HepG2 (cell line): Measurements from ENCODE around the gene SMTNL1. TPM values are rescaled to one million over a fixed set of nuclear protein-coding genes. Genes with fewer than 3 reads are reported as not detected.

ENCODE experiments used
- ARNTL ChIP-seq: sonication (generic); formaldehyde crosslinking; IDR thresholded peaks from 2 replicates; pipeline ENCODE4 v1.4.0; 2020; ENCODE audit warnings: mild to moderate bottlenecking, missing genetic modification reagents
- ATRX ChIP-seq: sonication (generic); formaldehyde crosslinking; IDR thresholded peaks from 2 replicates; pipeline ENCODE4 v1.4.0; 2020; ENCODE audit warnings: missing genetic modification reagents, borderline replicate concordance
- CEBPB ChIP-seq: IDR thresholded peaks from 2 replicates; pipeline ENCODE4 v1.6.1; 2011; ENCODE audit warnings: low read depth, low read length, improper control_type of control experiment, borderline replicate concordance
- FOXA3 ChIP-seq: IDR thresholded peaks from 2 replicates; pipeline ENCODE4 v1.6.1; 2016; ENCODE audit warnings: missing genetic modification reagents, missing compliant biosample characterization
- GFI1 ChIP-seq: sonication (generic); formaldehyde crosslinking; IDR thresholded peaks from 2 replicates; pipeline ENCODE4 v1.5.0; 2020; ENCODE audit warnings: missing genetic modification reagents, mild to moderate bottlenecking, borderline replicate concordance
- HOXA5 ChIP-seq: sonication (generic); formaldehyde crosslinking; IDR thresholded peaks from 2 replicates; pipeline ENCODE4 v1.4.0; 2020; ENCODE audit warnings: missing genetic modification reagents
- IKZF4 ChIP-seq: sonication (generic); formaldehyde crosslinking; IDR thresholded peaks from 2 replicates; pipeline ENCODE4 v1.5.1; 2020; ENCODE audit warnings: borderline replicate concordance, mild to moderate bottlenecking, low read depth, missing genetic modification reagents; ENCODE audit errors: not compliant biosample characterization
- NCOA5 ChIP-seq: sonication (generic); formaldehyde crosslinking; IDR thresholded peaks from 2 replicates; pipeline ENCODE4 v1.4.0; 2020; ENCODE audit warnings: missing genetic modification reagents
- SP5 ChIP-seq: IDR thresholded peaks from 2 replicates; pipeline ENCODE4 v1.6.1; 2016; ENCODE audit warnings: low read depth, borderline replicate concordance
- TCF12 ChIP-seq, 2 experiments: fragments of 450-650 bp in 1 of 2; sonication (generic) in 1 of 2; formaldehyde crosslinking in 1 of 2; IDR thresholded peaks; 2 replicates each; pipeline versions ENCODE4 v1.6.1 to v1.8.0; 2017 to 2022; ENCODE audit warnings: antibody characterized with exemption in 1 of 2, mild to moderate bottlenecking in 1 of 2, missing genetic modification reagents in 1 of 2, moderate library complexity in 1 of 2
- ZEB1 ChIP-seq: IDR thresholded peaks from 2 replicates; pipeline ENCODE4 v1.6.1; 2012; ENCODE audit warnings: mild to moderate bottlenecking, low read depth, inconsistent platforms; ENCODE audit not compliant: insufficient replicate concordance
- ZFP36L1 ChIP-seq: sonication (generic); formaldehyde crosslinking; IDR thresholded peaks from 2 replicates; pipeline ENCODE4 v1.8.0; 2022; ENCODE audit warnings: mild to moderate bottlenecking, missing genetic modification reagents, moderate library complexity
- ZNF207 ChIP-seq: fragments of 450-650 bp; IDR thresholded peaks from 2 replicates; pipeline ENCODE4 v1.6.1; 2016; ENCODE audit warnings: antibody characterized with exemption, borderline replicate concordance
- ZNF607 ChIP-seq: sonication (generic); formaldehyde crosslinking; IDR thresholded peaks from 2 replicates; pipeline ENCODE4 v1.5.1; 2020; ENCODE audit warnings: missing genetic modification reagents, mild to moderate bottlenecking, borderline replicate concordance
- ZSCAN12 ChIP-seq: sonication (generic); formaldehyde crosslinking; IDR thresholded peaks from 2 replicates; pipeline ENCODE4 v1.9.0; 2021; ENCODE audit warnings: mild to moderate bottlenecking, missing genetic modification reagents
- polyA plus RNA-seq, 8 experiments: library from polyadenylated mRNA; depleted of rRNA in 3 of 8; stranded (reverse) in 7 of 8; unstranded in 1 of 8; fragments of >200 nt; fragmentation: Illumina TruSeq in 4 of 8; extraction: Trizol in 4 of 8; gene quantifications; 2 replicates each; pipeline versions ENCODE4 v1.2.1 to v1.2.3, GENCODE V29; 2011 to 2016; ENCODE audit warnings: low read depth in 4 of 8, missing spikeins in 1 of 8, mixed read lengths in 1 of 8; ENCODE audit not compliant: insufficient read depth in 1 of 8
- total RNA-seq, 5 experiments: library from RNA; depleted of rRNA; stranded (reverse); fragments of >200 nt; fragmentation: Illumina TruSeq; extraction: Trizol; gene quantifications; 2 replicates each; pipeline ENCODE4 v1.2.3, GENCODE V29; 2016; ENCODE audit warnings: low read depth in 1 of 5
- TF ChIP-seq, protein P1 (sequence below): sonication (generic); formaldehyde crosslinking; IDR thresholded peaks from 2 replicates; pipeline ENCODE4 v1.5.0; 2020; ENCODE audit warnings: missing genetic modification reagents
- TF ChIP-seq, protein P2 (sequence below): sonication (generic); formaldehyde crosslinking; IDR thresholded peaks from 2 replicates; pipeline ENCODE4 v1.8.1; 2023; ENCODE audit warnings: mild to moderate bottlenecking, missing genetic modification reagents
- TF ChIP-seq, protein P3 (sequence below): IDR thresholded peaks from 2 replicates; pipeline ENCODE4 v1.6.1; 2016; ENCODE audit warnings: mild to moderate bottlenecking
- TF ChIP-seq, protein P4 (sequence below): sonication (generic); formaldehyde crosslinking; IDR thresholded peaks from 2 replicates; pipeline ENCODE4 v1.5.1; 2020; ENCODE audit warnings: missing genetic modification reagents, mild to moderate bottlenecking, borderline replicate concordance
- TF ChIP-seq, protein P5 (sequence below): sonication (generic); formaldehyde crosslinking; IDR thresholded peaks from 2 replicates; pipeline ENCODE4 v1.5.0; 2020; ENCODE audit warnings: mild to moderate bottlenecking, low read depth, missing genetic modification reagents, borderline replicate concordance
- TF ChIP-seq, protein P6 (sequence below): sonication (generic); formaldehyde crosslinking; IDR thresholded peaks from 2 replicates; pipeline ENCODE4 v1.4.0; 2020; ENCODE audit warnings: missing genetic modification reagents, borderline replicate concordance

SMTNL1 gene
- total and polyA plus RNA-seq, 2 of the 13 experiments (the other 11 are each of a cell fraction or from before 2014, with no cell fraction given), result 0.04 TPM; not detected in 1

DNA sequence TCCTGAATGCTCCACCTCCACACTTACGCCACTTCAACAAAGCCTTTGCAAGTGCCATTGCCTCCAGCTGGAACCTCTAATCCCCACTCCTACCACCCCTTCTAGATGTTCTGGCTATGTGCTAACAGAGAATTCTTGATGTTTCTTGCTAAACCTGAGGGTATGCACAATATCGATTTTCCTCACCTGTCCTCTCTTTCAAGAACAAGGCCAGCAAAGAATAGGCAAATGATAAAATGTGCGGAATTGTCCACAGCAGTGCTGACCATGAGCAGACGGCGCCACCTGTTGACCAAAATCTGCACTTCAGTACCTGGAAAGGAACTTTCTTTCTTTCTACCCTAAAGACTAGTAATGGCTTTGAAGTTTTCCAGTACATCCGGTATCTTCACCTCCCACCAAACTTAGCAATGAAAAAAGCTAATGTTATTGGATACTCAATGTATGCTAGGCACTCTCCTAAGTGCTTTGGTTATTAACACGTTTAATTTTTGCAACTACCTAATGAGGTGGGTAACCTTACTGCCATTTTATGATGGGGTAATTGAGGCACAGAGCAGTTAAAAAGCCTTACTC is 10.3 kb upstream of the SMTNL1 start (continued):
- TF ChIP-seq, protein P1, sequence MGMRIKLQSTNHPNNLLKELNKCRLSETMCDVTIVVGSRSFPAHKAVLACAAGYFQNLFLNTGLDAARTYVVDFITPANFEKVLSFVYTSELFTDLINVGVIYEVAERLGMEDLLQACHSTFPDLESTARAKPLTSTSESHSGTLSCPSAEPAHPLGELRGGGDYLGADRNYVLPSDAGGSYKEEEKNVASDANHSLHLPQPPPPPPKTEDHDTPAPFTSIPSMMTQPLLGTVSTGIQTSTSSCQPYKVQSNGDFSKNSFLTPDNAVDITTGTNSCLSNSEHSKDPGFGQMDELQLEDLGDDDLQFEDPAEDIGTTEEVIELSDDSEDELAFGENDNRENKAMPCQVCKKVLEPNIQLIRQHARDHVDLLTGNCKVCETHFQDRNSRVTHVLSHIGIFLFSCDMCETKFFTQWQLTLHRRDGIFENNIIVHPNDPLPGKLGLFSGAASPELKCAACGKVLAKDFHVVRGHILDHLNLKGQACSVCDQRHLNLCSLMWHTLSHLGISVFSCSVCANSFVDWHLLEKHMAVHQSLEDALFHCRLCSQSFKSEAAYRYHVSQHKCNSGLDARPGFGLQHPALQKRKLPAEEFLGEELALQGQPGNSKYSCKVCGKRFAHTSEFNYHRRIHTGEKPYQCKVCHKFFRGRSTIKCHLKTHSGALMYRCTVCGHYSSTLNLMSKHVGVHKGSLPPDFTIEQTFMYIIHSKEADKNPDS (CRISPR knock-in tag), result no peak
- TF ChIP-seq NCOA5 (CRISPR knock-in tag) (no peak), ZNF207 (no peak), TCF12 (IDR thresholded peaks at IDR 0.05) (no peak), TCF12 (CRISPR knock-in tag; IDR thresholded peaks at IDR 0.05) (no peak), ATRX (CRISPR knock-in tag) (no peak), ZNF607 (CRISPR knock-in tag) (no peak), ZSCAN12 (CRISPR knock-in tag) (no peak), CEBPB (no peak), ZEB1 (peak; percentile 76), FOXA3 (CRISPR knock-in tag) (no peak), SP5 (CRISPR knock-in tag) (no peak), ARNTL (no peak), HOXA5 (peak; percentile 86), IKZF4 (no peak), GFI1 (CRISPR knock-in tag) (no peak), ZFP36L1 (CRISPR knock-in tag) (no peak)
- TF ChIP-seq, protein P2, sequence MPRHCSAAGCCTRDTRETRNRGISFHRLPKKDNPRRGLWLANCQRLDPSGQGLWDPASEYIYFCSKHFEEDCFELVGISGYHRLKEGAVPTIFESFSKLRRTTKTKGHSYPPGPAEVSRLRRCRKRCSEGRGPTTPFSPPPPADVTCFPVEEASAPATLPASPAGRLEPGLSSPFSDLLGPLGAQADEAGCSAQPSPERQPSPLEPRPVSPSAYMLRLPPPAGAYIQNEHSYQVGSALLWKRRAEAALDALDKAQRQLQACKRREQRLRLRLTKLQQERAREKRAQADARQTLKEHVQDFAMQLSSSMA (CRISPR knock-in tag), result no peak
- TF ChIP-seq, protein P3, sequence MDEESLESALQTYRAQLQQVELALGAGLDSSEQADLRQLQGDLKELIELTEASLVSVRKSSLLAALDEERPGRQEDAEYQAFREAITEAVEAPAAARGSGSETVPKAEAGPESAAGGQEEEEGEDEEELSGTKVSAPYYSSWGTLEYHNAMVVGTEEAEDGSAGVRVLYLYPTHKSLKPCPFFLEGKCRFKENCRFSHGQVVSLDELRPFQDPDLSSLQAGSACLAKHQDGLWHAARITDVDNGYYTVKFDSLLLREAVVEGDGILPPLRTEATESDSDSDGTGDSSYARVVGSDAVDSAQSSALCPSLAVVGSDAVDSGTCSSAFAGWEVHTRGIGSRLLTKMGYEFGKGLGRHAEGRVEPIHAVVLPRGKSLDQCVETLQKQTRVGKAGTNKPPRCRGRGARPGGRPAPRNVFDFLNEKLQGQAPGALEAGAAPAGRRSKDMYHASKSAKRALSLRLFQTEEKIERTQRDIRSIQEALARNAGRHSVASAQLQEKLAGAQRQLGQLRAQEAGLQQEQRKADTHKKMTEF (CRISPR knock-in tag), result peak; percentile 53; the same call in 1 of the 2 replicates
- TF ChIP-seq, protein P4, sequence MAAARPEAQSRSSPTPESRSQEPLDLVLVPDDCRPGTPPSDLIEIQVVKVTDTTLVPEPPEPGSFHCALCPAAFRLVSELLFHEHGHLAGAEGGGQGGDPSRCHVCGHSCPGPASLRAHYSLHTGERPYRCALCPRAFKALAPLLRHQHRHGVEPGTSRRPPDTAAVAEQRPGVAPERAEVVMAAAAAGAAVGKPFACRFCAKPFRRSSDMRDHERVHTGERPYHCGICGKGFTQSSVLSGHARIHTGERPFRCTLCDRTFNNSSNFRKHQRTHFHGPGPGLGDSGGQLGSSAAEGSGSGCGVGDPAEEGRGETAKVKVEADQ (CRISPR knock-in tag), result 0 out of 2 replicates have a peak, but pooled peaks have one; percentile 47
- TF ChIP-seq, protein P5, sequence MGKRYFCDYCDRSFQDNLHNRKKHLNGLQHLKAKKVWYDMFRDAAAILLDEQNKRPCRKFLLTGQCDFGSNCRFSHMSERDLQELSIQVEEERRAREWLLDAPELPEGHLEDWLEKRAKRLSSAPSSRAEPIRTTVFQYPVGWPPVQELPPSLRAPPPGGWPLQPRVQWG (CRISPR knock-in tag), result no peak
- TF ChIP-seq, protein P6, sequence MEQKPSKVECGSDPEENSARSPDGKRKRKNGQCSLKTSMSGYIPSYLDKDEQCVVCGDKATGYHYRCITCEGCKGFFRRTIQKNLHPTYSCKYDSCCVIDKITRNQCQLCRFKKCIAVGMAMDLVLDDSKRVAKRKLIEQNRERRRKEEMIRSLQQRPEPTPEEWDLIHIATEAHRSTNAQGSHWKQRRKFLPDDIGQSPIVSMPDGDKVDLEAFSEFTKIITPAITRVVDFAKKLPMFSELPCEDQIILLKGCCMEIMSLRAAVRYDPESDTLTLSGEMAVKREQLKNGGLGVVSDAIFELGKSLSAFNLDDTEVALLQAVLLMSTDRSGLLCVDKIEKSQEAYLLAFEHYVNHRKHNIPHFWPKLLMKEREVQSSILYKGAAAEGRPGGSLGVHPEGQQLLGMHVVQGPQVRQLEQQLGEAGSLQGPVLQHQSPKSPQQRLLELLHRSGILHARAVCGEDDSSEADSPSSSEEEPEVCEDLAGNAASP (CRISPR knock-in tag), result 0 out of 2 replicates have a peak, but pooled peaks have one; percentile 17
